DND-41 (cell line): ENCODE measurements around the gene PAM.

Source experiments
- ATAC-seq: fragments of 200-7000 bp; cut with Tn5 transposase; 3 replicates; pipeline ENCODE4 v1.9.1; 2021; ENCODE audit warnings: low read depth; ENCODE audit not compliant: insufficient read depth
- DNase-seq: peaks from one replicate; pipeline ENCODE4 v3.0.0-alpha.2; 2020
- H2AFZ ChIP-seq: 2 replicates; pipeline ENCODE4 v1.6.0; 2012; ENCODE audit warnings: low read depth, low read length
- H3K27ac ChIP-seq: 2 replicates; pipeline ENCODE4 v1.5.1; 2012; ENCODE audit warnings: low read length, inconsistent platforms
- H3K27me3 ChIP-seq: fragments of 200-600 bp; sonication (generic); 2 replicates; pipeline ENCODE4 v1.6.0; 2012; ENCODE audit warnings: low read length, mild to moderate bottlenecking, inconsistent platforms; ENCODE audit not compliant: insufficient read depth, poor library complexity
- H3K36me3 ChIP-seq: 2 replicates; pipeline ENCODE4 v1.5.1; 2012; ENCODE audit warnings: low read length, inconsistent platforms; ENCODE audit not compliant: insufficient read depth
- H3K4me1 ChIP-seq: 2 replicates; pipeline ENCODE4 v1.5.1; 2012; ENCODE audit warnings: mild to moderate bottlenecking, low read length; ENCODE audit not compliant: insufficient read depth
- H3K4me2 ChIP-seq: 2 replicates; pipeline ENCODE4 v1.6.0; 2012; ENCODE audit warnings: mild to moderate bottlenecking, moderate library complexity, low read length, inconsistent platforms; ENCODE audit not compliant: insufficient read depth
- H3K4me3 ChIP-seq, 2 experiments: fragments of 200-600 bp in 1 of 2; shearing (Covaris generic) in 1 of 2; 2 replicates each; pipeline ENCODE4 v1.5.1; 2012 to 2016; ENCODE audit warnings: inconsistent platforms in 2 of 2, low read length in 2 of 2, mild to moderate bottlenecking in 2 of 2, low read depth in 1 of 2, moderate library complexity in 1 of 2
- H3K79me2 ChIP-seq: 2 replicates; pipeline ENCODE4 v1.6.0; 2012; ENCODE audit warnings: low read length, inconsistent platforms; ENCODE audit not compliant: insufficient read depth
- H3K9ac ChIP-seq: 2 replicates; pipeline ENCODE4 v1.6.0; 2012; ENCODE audit warnings: low read depth, mild to moderate bottlenecking, inconsistent platforms, low read length, moderate library complexity
- H3K9me3 ChIP-seq: 2 replicates; pipeline ENCODE4 v1.5.1; 2012; ENCODE audit warnings: low read length, moderate library complexity, mild to moderate bottlenecking, inconsistent platforms; ENCODE audit not compliant: insufficient read depth, severe bottlenecking
- H4K20me1 ChIP-seq: 2 replicates; pipeline ENCODE4 v1.6.0; 2012; ENCODE audit warnings: low read length; ENCODE audit not compliant: insufficient read depth
- EZH2 ChIP-seq: IDR thresholded peaks from 3 replicates; pipeline ENCODE4 v1.6.1; 2012; ENCODE audit warnings: borderline replicate concordance, low read depth, mild to moderate bottlenecking, moderate library complexity, low read length, inconsistent platforms; ENCODE audit not compliant: severe bottlenecking
- TF ChIP-seq, protein P1 (sequence below): IDR thresholded peaks from 2 replicates; pipeline ENCODE4 v1.5.1; 2012; ENCODE audit warnings: borderline replicate concordance, low read length, moderate library complexity, mild to moderate bottlenecking; ENCODE audit not compliant: poor library complexity, severe bottlenecking; ENCODE audit errors: extremely low read depth

PAM gene

GRCh38 chr5:102777099-102777498, 22.0 kb downstream of the PAM start:
- no peaks in the 10 kb centered on the region for H3K27me3 ChIP-seq
- H2AFZ ChIP-seq, result no peak overlapping the region
- H3K9ac ChIP-seq, result no peak overlapping the region
- no peak for ATAC-seq
- H4K20me1 ChIP-seq, result no peaks in the 10 kb centered on the region
- H3K4me2 ChIP-seq, result no peak overlapping the region
- H3K79me2 ChIP-seq, result peaks cover 5% of the 10 kb centered on the region; the same call in 1 of the 2 replicates
- no peak for DNase-seq
- no peak overlapping the region for H3K27ac ChIP-seq
- no peaks in the 10 kb centered on the region for H3K9me3 ChIP-seq
- TF ChIP-seq EZH2, result no peak
- TF ChIP-seq, protein P1, sequence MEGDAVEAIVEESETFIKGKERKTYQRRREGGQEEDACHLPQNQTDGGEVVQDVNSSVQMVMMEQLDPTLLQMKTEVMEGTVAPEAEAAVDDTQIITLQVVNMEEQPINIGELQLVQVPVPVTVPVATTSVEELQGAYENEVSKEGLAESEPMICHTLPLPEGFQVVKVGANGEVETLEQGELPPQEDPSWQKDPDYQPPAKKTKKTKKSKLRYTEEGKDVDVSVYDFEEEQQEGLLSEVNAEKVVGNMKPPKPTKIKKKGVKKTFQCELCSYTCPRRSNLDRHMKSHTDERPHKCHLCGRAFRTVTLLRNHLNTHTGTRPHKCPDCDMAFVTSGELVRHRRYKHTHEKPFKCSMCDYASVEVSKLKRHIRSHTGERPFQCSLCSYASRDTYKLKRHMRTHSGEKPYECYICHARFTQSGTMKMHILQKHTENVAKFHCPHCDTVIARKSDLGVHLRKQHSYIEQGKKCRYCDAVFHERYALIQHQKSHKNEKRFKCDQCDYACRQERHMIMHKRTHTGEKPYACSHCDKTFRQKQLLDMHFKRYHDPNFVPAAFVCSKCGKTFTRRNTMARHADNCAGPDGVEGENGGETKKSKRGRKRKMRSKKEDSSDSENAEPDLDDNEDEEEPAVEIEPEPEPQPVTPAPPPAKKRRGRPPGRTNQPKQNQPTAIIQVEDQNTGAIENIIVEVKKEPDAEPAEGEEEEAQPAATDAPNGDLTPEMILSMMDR, result no peak
- no peaks in the 10 kb centered on the region for H3K36me3 ChIP-seq
- H3K4me3 ChIP-seq, result no peak overlapping the region
- peaks cover 11% of the 10 kb centered on the region for H3K4me1 ChIP-seq

DNA sequence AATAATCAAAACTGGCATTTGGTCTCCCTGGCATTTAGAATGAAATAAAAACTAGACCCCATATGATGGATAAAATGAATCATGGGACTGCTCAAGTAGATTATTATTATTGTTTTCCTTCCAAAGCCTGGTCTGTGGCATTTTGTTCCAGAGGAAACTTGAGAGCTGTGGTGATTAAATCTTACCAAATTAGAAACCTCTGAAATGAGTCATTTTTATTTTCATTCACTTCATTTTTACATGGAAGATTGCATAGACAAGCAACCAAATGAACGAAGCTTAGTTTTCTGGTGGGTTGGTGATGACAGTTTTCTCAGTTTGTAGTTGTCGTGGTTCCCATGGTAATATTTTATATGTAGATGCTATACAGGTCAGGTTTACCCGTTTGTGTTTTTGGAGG, 23.4 kb downstream of the PAM start:
- Histone ChIP-seq H3K79me2 (peaks cover 5% of the 10 kb centered on the region; the same call in 1 of the 2 replicates), H4K20me1 (no peaks in the 10 kb centered on the region), H3K9ac (no peak overlapping the region), H3K36me3 (no peaks in the 10 kb centered on the region), H3K4me1 (peaks cover 11% of the 10 kb centered on the region), H2AFZ (no peak overlapping the region), H3K27me3 (no peaks in the 10 kb centered on the region), H3K4me2 (no peak overlapping the region), H3K4me3 (no peak overlapping the region), H3K27ac (no peak overlapping the region), H3K9me3 (no peaks in the 10 kb centered on the region)
- ATAC-seq (no peak), DNase-seq (no peak)
- TF ChIP-seq, protein P1, result no peak
- TF ChIP-seq EZH2, result no peak

DNA sequence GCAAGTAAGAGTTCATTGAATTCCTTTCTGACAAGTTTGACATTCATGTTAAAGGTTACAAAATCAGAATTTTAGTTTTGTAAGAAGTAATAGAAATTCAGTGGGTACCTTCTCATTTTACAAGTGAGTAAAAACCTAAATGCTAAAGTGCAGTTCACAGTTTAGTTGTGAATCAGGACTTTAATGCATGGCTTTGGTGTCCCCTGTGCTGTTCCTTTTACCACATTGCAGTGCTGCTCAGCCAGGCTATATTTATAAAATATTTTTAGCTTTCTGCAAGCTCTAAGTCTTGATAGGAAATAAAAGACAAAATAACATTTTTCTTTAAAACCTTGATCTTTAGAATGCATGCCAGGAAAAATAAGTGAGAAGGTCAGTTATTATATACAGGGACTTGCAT, 26.3 kb downstream of the PAM start:
- Histone ChIP-seq H3K27me3 (no peaks in the 10 kb centered on the region), H3K27ac (no peak overlapping the region; the same call in 1 of the 2 replicates), H3K36me3 (no peaks in the 10 kb centered on the region), H3K4me1 (peaks cover 11% of the 10 kb centered on the region), H3K4me2 (no peak overlapping the region), H4K20me1 (no peaks in the 10 kb centered on the region), H3K9ac (no peak overlapping the region), H3K9me3 (no peaks in the 10 kb centered on the region), H2AFZ (no peak overlapping the region), H3K79me2 (no peaks in the 10 kb centered on the region), H3K4me3 (no peak overlapping the region)
- DNase-seq (no peak), ATAC-seq (no peak)
- no peak for TF ChIP-seq EZH2
- TF ChIP-seq, protein P1, result no peak

DNA sequence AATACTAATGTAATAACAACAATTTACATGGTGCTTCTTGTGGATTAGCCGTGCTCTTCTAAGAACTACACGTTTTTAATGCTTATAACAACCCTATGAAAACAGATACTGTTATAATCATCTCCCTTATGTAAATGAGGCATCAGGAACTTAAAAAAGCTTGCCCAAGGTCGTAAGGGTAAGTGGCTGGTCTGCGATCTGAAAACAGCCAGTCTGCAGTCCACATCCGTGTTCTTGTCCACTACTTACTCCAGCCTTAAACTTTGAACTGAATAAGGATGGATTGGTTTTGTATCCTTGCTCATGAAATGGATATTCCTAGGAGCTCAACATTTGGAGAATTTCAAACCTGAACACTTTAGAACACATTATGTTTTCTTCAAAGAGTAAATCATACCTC, 26.7 kb downstream of the PAM start:
- no peaks in the 10 kb centered on the region for H3K36me3 ChIP-seq
- H3K4me1 ChIP-seq, result peaks cover 11% of the 10 kb centered on the region
- TF ChIP-seq EZH2, result no peak
- TF ChIP-seq, protein P1, result no peak
- no peak overlapping the region for H3K4me3 ChIP-seq
- no peak overlapping the region for H3K27ac ChIP-seq
- no peaks in the 10 kb centered on the region for H3K9me3 ChIP-seq
- DNase-seq (no peak), ATAC-seq (no peak)
- H3K27me3 ChIP-seq, result no peaks in the 10 kb centered on the region
- H4K20me1 ChIP-seq, result no peaks in the 10 kb centered on the region
- H3K79me2 ChIP-seq, result no peaks in the 10 kb centered on the region
- H2AFZ ChIP-seq, result no peak overlapping the region
- H3K4me2 ChIP-seq, result no peak overlapping the region
- H3K9ac ChIP-seq, result no peak overlapping the region
